GM19455 (cell line): ENCODE measurements around the gene SLC7A5.
"Not testable (repeated sequence)": the region's sequence is repeated elsewhere in the genome, so short reads cannot be mapped to it uniquely, and the experiment has no call there.

ENCODE experiments used
- ATAC-seq: cut with Tn5 transposase; IDR thresholded peaks from one replicate; pipeline ENCODE4 v1.9.1; 2021; ENCODE audit not compliant: unreplicated experiment

SLC7A5 gene

GRCh38 chr16:87861300-87862099, 7.8 kb downstream of the SLC7A5 start:
- not testable (repeated sequence) for ATAC-seq

DNA sequence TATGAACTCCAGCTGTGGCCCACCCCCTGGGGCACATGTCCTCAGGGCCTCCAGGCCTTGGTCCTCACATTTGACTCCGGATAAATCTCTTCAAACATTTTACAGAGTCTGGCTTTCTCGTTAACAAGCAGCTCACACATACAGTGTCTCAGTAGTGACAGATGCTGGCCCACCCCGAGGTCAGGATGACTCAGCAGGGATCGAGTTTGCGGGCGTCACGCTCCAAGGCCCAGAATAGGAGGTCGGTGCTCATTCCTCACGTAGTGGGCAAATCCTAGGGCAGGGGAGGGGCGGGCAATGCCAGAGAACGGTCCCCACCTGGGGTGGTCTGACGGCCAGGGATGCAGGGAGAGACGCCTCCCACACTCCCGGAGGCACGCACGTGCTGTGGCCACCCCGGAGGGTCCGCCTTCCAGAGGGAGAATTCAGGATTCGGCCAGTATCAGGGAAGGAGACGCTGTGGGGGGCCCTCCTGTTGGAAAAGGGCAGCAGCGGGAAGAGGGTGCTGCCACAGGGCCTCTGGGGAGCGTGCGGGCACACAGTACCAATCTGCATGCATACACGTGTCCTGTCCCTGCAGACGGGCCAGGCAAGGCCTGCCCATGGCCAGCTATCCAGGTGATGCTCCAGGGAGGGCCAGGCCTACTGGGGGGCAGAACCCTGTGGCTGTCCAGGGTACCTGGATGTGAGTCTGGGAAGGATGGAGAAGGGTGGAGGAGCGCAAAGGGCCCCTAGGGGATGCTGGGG, 8.6 kb downstream of the SLC7A5 start:
- ATAC-seq, result no peak

GRCh38 chr16:87858151-87858993, 10.9 kb downstream of the SLC7A5 start:
- ATAC-seq, result not testable (repeated sequence)

GRCh38 chr16:87856791-87857228, 12.5 kb downstream of the SLC7A5 start:
- no peak for ATAC-seq

GRCh38 chr16:87855852-87856715, 13.2 kb downstream of the SLC7A5 start:
- ATAC-seq, result no peak

DNA sequence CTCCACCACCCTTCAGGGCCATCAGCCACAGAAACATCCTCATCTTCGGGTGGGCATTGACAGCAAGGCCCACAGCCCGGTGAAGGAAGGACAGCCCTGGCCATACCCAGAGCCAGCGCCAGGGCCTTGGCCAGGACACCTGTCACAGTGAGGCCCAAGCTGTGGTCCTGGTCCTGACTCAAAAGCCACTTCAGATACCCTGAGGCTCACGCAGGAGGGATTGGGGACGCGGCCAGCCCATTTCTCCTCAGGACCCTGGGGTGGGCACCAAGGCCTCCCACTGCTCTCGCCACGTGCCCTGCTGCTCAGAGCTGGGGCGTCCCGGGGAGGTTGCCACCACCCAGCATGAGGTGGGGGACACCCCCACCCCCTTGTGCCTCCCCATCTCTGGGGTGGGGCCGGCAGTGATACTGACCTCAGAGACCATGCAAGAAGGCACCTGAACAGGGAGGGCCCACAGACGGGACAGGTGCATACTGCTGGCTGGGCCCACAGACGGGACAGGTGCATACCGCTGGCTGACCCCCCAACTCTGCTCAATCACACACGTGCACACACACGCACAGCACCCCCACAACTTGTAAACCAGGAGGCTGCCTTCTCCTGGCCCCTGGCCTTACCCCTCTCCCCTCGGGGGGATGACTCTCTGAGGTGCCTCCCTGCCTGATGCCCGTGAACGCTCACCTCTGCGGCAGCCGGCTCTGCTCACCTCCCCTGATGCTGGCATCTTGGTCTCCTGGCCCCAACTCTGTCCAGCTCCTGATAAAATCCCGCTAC, 14.2 kb downstream of the SLC7A5 start:
- no peak for ATAC-seq

DNA sequence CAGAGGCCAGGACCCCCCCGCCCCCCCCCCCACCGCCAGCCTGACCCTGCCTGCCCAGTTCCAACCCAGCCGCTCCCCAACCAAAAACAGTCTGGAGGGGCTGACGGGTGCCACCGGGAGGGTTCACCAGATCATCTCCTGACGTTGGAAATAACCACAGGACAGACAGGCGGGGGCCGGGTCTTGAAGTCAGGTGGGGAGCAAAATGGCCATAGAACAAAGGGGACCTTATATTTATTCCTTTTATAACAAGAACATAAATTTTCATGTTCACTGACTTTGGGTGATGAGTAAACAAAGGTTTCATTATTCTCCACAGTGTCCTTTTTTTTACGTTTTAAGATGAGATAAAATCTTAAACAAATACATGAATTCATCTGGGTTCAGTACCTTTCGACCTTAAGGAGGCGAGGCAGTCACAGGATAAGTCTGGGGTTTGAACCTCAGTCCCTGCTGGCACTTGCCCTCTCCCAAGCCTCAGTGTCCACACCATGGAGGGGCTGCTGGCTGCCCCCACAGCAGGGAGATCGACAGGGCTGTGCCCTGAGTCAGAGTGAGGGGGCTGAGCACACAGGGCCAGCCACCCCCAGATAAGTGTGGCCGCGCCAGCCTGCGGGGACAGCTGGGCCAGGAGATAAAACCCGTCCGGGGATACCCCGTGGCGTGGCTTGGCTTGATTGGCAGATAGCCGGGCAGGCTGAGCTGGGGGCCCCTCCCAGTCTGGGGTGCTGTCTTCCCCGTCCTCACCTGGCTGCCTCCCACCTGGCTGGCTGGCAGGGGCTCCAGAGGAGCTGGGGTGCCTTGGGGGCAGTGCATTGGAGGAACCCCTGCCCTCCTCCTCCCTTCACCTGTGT, 15.0 kb downstream of the SLC7A5 start:
- ATAC-seq, result no peak

DNA sequence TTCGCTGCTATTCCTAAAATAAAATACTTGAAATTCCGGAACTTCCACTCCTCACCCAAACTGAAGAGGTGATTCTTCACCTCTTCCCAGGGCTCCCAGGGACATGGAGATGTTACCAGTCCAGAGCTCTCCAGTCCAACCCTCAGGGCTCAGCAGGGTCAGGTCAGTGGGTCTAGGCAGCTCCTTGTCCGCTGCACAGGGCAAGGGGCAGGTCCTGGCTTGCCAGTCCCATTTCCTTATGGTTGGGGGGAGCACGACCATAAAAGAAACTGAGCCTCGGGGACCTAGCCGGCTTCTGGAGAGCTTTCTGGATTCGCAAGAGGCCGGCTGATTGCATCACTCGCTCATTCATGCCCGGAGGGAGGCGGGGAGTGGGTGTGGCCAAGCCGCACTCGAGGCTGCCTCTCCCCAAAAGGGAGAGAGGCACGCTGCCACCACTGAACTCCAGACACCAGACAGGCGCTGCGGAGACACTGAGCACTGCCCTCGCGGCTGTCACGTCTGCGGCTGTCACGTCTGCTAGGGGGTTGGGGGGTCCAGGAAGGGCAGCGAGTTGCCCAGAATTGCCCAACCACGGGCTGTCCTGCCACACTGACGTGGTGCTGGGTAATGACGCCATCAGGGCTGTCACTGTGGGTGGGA, 15.8 kb downstream of the SLC7A5 start:
- no peak for ATAC-seq

DNA sequence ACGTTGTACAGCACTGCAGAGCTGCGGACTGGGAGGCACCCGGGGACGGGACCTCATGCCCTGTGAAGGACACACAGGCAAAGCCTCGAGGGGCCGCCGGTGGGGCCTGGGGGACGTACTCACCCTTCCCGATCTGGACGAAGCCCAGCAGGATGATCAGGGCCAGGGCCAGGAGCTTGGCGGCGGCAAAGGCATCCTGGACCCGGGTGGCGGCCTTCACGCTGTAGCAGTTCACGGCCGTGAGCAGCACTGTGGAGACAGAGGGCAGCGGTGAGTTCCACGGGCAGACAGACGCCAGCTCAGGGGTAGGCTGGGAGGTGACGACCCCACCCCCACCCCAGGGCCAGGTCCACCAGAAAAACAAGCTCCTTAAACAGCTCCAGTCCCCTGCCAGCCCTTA, 17.7 kb downstream of the SLC7A5 start:
- no peak for ATAC-seq

DNA sequence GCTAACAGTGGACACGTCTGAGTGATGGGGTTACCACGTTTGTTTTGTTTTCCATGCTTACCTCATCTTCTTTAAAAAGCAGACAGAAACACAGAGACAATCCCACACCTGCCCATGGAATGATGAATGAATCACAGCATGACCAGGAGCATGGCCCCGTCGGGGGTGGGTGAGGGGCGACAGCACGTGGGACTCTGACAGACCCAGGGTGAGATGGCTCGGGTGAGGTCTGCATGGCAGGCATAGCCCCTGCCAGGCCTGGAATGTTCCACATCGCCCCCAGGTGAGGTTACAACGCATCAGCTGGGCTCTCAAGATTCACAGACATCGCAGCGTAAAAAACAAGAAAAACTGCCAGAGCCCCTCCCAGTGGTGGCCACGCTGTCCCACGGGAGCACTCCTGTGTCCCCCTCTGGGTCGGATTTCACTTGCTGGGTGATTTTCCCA, 18.1 kb downstream of the SLC7A5 start:
- ATAC-seq, result no peak

DNA sequence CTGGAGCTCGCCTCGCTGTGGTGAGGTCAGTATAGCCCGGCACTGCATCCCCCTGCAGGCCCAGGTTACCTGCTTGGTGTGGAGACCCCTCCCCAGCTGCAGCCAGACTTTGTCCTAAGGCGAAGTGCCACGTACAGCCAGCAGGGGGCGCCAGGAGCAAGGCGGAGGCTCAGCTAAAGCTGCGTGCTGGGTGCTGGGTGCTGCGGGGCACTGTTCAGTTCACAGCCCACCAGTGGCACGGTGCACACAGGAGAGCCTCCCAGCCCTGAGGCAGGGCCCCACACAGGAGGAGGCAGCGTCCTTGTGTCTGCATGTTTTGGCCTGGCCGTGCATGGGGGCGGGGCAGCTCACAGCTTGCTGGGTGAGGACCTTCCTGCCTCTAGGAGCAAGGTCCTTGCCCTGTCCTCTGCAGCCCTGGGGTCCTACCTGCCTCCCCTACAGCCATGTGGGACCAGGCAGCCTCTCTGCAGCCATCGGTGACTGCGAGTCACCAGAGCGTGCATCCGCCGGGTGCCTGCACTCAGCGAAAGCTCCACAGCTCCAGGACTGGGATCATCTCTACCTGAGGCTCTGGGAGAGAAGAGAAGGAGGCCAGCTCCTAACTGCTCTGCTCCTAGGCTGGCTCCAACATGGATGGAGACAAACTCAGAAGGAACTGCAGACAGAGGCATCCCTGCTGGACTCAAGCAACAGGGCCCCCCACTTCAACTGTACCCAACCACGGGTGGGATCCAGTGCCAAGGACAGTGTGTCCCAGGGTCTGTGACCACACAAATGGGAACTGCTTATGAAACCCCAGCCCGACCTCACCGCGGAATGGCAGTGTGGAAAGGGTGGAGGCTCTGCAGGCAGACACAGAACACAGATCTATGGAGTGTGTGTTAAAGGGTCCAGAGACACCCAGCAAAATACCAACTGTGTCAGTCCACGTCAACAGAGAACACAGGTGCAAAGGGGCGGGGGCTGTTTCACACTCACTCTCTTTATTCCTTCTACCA, 19.0 kb downstream of the SLC7A5 start:
- no peak for ATAC-seq

GRCh38 chr16:87849419-87850008, 19.8 kb downstream of the SLC7A5 start:
- ATAC-seq, result no peak

- ATAC-seq, result no peak
Observed at GRCh38 chr16:87848676-87849345, 20.5 kb downstream of the SLC7A5 start.

- no peak for ATAC-seq
Observed at GRCh38 chr16:87847785-87848675, 21.3 kb downstream of the SLC7A5 start.

GRCh38 chr16:87847467-87847784, 21.9 kb downstream of the SLC7A5 start:
- no peak for ATAC-seq
